Measurements from ENCODE around the gene SERPINA3. TPM values are rescaled to one million over a fixed set of nuclear protein-coding genes. Genes with fewer than 3 reads are reported as not detected.

SERPINA3 gene
- total RNA-seq, 2 donors from 2014 or later: 396 to 1,783 TPM

DNA sequence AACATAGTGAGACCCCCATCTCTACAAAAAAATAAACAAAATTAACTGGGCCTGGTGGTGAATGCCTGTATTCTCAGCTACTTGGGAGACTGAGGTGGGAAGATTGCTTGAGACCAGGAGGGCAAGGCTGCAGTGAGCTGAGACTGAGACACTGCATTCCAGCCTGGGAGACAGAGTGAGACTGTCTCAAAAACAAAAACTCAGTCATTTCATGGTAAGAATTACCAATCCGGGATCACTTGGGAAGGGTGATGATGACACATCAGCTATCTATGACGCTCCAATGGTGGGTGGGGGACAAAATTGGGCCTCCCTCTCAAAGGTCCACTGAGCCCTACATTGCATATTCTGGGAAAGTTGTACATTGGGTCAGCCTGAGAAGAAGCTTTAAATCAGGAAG, 47.7 kb downstream of the SERPINA3 start:
- Histone ChIP-seq H3K4me1 (peaks cover under 1% of the 10 kb centered on the region), H3K27ac (no peak overlapping the region), H3K4me3 (no peak overlapping the region), H3K36me3 (replicated peaks in 1 of 2; ENCODE audit: insufficient read depth in 1 of 2, low read depth in 2 of 2) (no peaks in the 10 kb centered on the region), H3K9me3 (no peaks in the 10 kb centered on the region), H3K27me3 (no peaks in the 10 kb centered on the region)
- intact Hi-C loops (cut with DNase I): no loop called here
- TF ChIP-seq POLR2A (IDR thresholded peaks at IDR 0.05) (no peak), CTCF (IDR thresholded peaks at IDR 0.05) (no peak)
- 83 to 85% methylated on average over 2 of the region's 2 CpGs for WGBS, 2 donors
- ATAC-seq (no peak), DNase-seq (no peak)

- Histone ChIP-seq H3K9me3 (no peaks in the 10 kb centered on the region), H3K36me3 (replicated peaks in 1 of 2; ENCODE audit: insufficient read depth in 1 of 2, low read depth in 2 of 2) (no peaks in the 10 kb centered on the region), H3K27me3 (no peaks in the 10 kb centered on the region), H3K4me1 (no peaks in the 10 kb centered on the region), H3K27ac (no peak overlapping the region), H3K4me3 (no peak overlapping the region)
- TF ChIP-seq CTCF (IDR thresholded peaks at IDR 0.05) (no peak), POLR2A (IDR thresholded peaks at IDR 0.05) (no peak)
- intact Hi-C loops (cut with DNase I): no loop called here
- ATAC-seq (no peak), DNase-seq (no peak)
- 63 to 73% methylated on average over 8 of the region's 8 CpGs for WGBS, 2 donors
Measured at GRCh38 chr14:94660306-94660946, 48.2 kb downstream of the SERPINA3 start.

- intact Hi-C loops (cut with DNase I): no loop called here
- Histone ChIP-seq H3K9me3 (no peaks in the 10 kb centered on the region), H3K36me3 (replicated peaks in 1 of 2; ENCODE audit: insufficient read depth in 1 of 2, low read depth in 2 of 2) (no peaks in the 10 kb centered on the region), H3K4me1 (no peaks in the 10 kb centered on the region), H3K27ac (no peak overlapping the region), H3K4me3 (no peak overlapping the region), H3K27me3 (no peaks in the 10 kb centered on the region)
- no peak for DNase-seq
- TF ChIP-seq CTCF (IDR thresholded peaks at IDR 0.05) (no peak), POLR2A (IDR thresholded peaks at IDR 0.05) (no peak)
- WGBS, 2 donors: 60 to 74% methylated on average over 2 of the region's 2 CpGs
- ATAC-seq: no peak
Measured at GRCh38 chr14:94663538-94663937, 51.3 kb downstream of the SERPINA3 start.

DNA sequence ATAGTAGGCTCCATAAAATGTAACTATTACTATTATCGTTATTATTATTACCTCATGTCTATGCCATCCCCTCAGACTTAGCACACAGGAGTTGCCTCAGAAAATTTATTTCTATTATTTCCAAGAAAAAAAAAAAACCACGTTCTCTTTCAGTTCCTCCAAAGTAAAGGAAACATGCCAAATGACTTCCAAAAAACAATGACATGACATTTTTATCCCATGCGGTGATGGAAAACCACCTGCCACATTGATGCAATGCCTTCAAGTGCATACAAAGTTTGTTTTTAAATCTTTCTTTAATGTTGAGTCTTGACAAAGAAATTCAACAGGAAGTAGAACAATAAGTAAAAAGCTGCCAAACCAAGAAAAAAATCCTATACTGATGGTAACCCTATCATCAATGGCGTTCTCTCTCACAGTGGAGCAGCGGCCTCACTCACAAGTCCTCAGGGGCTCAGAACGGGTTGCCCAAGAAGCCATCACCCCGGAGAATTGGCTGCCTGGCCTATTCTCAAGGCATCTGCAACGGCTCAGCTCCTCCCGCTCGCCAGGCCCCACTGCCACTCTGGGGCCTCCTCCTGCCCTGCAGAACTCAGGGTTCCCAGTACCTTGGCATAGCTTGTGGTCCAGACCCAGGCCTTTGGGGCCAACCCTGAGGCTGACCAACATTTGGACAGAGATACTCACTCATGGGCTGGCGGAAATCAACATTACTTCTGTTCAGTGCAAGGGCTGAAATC, 51.9 kb downstream of the SERPINA3 start:
- intact Hi-C loops (cut with DNase I): no loop called here
- no peak overlapping the region for H3K4me3 ChIP-seq
- no peaks in the 10 kb centered on the region for H3K9me3 ChIP-seq
- H3K4me1 ChIP-seq: no peaks in the 10 kb centered on the region
- H3K36me3 ChIP-seq (replicated peaks in 1 of 2; ENCODE audit: insufficient read depth in 1 of 2, low read depth in 2 of 2): no peaks in the 10 kb centered on the region
- H3K27me3 ChIP-seq: no peaks in the 10 kb centered on the region
- TF ChIP-seq POLR2A (IDR thresholded peaks at IDR 0.05) (no peak), CTCF (IDR thresholded peaks at IDR 0.05) (no peak)
- 78 to 80% methylated on average over 9 to 11 of the region's 11 CpGs for WGBS, 2 donors
- ATAC-seq (no peak), DNase-seq (no peak)
- H3K27ac ChIP-seq: no peak overlapping the region
